Activated CD8-positive, alpha-beta memory T cell treated with anti-CD3 and anti-CD28 coated beads, Interleukin-2, amount 50 U/mL, for 1 hour (primary cell): ENCODE results near the gene SPIB.
"Not testable (repeated sequence)": the region's sequence is repeated elsewhere in the genome, so short reads cannot be mapped to it uniquely, and the experiment has no call there.

Experiments used
- DNase-seq: peaks from one replicate; pipeline ENCODE4 v3.0.0-alpha.2; 2020; ENCODE audit errors: extremely low read depth

Gene SPIB

GRCh38 chr19:50468818-50469217, 50.1 kb downstream of the SPIB start:
- DNase-seq = no peak

GRCh38 chr19:50473336-50473735, 54.6 kb downstream of the SPIB start:
- DNase-seq = not testable (repeated sequence)

- no peak for DNase-seq
Measured at GRCh38 chr19:50475101-50475568, 56.4 kb downstream of the SPIB start.

GRCh38 chr19:50475736-50476223, 57.0 kb downstream of the SPIB start:
- DNase-seq = no peak

- DNase-seq = peak; percentile 78
Measured at GRCh38 chr19:50476224-50476906, 57.6 kb downstream of the SPIB start, which contains the start of the genes EMC10 and GARIN5A. EMC10 (plus strand) TSS chr19:50476507; CDS start chr19:50476545, 38 bp downstream. GARIN5A (minus strand) TSS chr19:50476848; CDS start chr19:50476388, 460 bp downstream.

- DNase-seq = no peak
Measured at GRCh38 chr19:50476907-50477238, 58.1 kb downstream of the SPIB start.

GRCh38 chr19:50477751-50478515, 59.2 kb downstream of the SPIB start:
- DNase-seq = no peak

GRCh38 chr19:50478901-50479715, 60.4 kb downstream of the SPIB start:
- DNase-seq = no peak

GRCh38 chr19:50479761-50480251, 61.1 kb downstream of the SPIB start:
- no peak for DNase-seq

- no peak for DNase-seq
Measured at GRCh38 chr19:50480281-50481111, 61.8 kb downstream of the SPIB start.
